ENCODE measurements around the gene PTPN1. TPM values are rescaled to one million over a fixed set of nuclear protein-coding genes. Genes with fewer than 3 reads are reported as not detected.

Gene PTPN1
- polyA plus RNA-seq, 1 donor (not counting 4 experiments of a cell fraction or from before 2014, with no cell fraction given), result 61.6 TPM

- no peaks in the 10 kb centered on the region for H3K27me3 ChIP-seq (ENCODE audit: control insufficient read depth, extremely low read depth, insufficient read depth, low read length)
- H3K27ac ChIP-seq (ENCODE audit: control insufficient read depth, insufficient read depth, low read length), result no peak overlapping the region
- TF ChIP-seq CTCF (optimal IDR thresholded peaks at IDR 0.05 in 1 of 3, IDR thresholded peaks at IDR 0.05 in 1 of 3, conservative IDR thresholded peaks at IDR 0.05 in 1 of 3; ENCODE audit: extremely low read depth in 1 of 3, insufficient read depth in 2 of 3, low read length in 3 of 3), result no peak
- no peak for TF ChIP-seq EZH2 (IDR thresholded peaks at IDR 0.05; ENCODE audit: low read length)
- no peak for FAIRE-seq
- no peaks in the 10 kb centered on the region for H3K9me3 ChIP-seq (ENCODE audit: control insufficient read depth, low read depth, low read length)
- H2AFZ ChIP-seq (ENCODE audit: control insufficient read depth, low read length), result no peak overlapping the region
- H3K36me3 ChIP-seq (ENCODE audit: control insufficient read depth in 2 of 2, extremely low read depth in 1 of 2, insufficient read depth in 2 of 2, low read length in 2 of 2), result peaks cover 5 to 7% of the 10 kb centered on the region in 2 experiments
- H3K4me1 ChIP-seq (ENCODE audit: control insufficient read depth, extremely low read depth, insufficient read depth, low read length), result peaks cover 33% of the 10 kb centered on the region
- dilution Hi-C loops (cut with MboI; ENCODE audit: extremely low pct_ligation_motif_present, low sequenced_read_pairs), result no loop called here
- H3K79me2 ChIP-seq (ENCODE audit: control insufficient read depth, insufficient read depth, low read length), result peaks cover 72% of the 10 kb centered on the region
- H3K9ac ChIP-seq (ENCODE audit: control insufficient read depth, extremely low read depth, insufficient read depth, low read length), result no peak overlapping the region
- DNase-seq (ENCODE audit: low read depth, low spot score), result no peak
- H3K9me1 ChIP-seq (ENCODE audit: control insufficient read depth, extremely low read depth, insufficient read depth, low read length), result no peaks in the 10 kb centered on the region
- H4K20me1 ChIP-seq (ENCODE audit: control insufficient read depth, extremely low read depth, insufficient read depth, low read length), result no peaks in the 10 kb centered on the region
- H3K4me2 ChIP-seq (ENCODE audit: control insufficient read depth, extremely low read depth, insufficient read depth, low read depth, low read length), result no peak overlapping the region
- H3K4me3 ChIP-seq (ENCODE audit: control insufficient read depth in 2 of 3, extremely low read depth in 1 of 3, insufficient read depth in 2 of 3, low read depth in 1 of 3, low read length in 3 of 3), result no peak overlapping the region
These were observed 44.8 kb downstream of the PTPN1 start for GRCh38 chr20:50554694-50555579.

GRCh38 chr20:50555662-50556061 lies 45.5 kb downstream of the PTPN1 start:
- no peak for TF ChIP-seq CTCF (optimal IDR thresholded peaks at IDR 0.05 in 1 of 3, IDR thresholded peaks at IDR 0.05 in 1 of 3, conservative IDR thresholded peaks at IDR 0.05 in 1 of 3; ENCODE audit: extremely low read depth in 1 of 3, insufficient read depth in 2 of 3, low read length in 3 of 3)
- TF ChIP-seq EZH2 (IDR thresholded peaks at IDR 0.05; ENCODE audit: low read length), result no peak
- Histone ChIP-seq H3K9ac (ENCODE audit: control insufficient read depth, extremely low read depth, insufficient read depth, low read length) (no peak overlapping the region), H4K20me1 (ENCODE audit: control insufficient read depth, extremely low read depth, insufficient read depth, low read length) (no peaks in the 10 kb centered on the region), H3K9me3 (ENCODE audit: control insufficient read depth, low read depth, low read length) (no peaks in the 10 kb centered on the region), H3K36me3 (ENCODE audit: control insufficient read depth in 2 of 2, extremely low read depth in 1 of 2, insufficient read depth in 2 of 2, low read length in 2 of 2) (peaks cover 5 to 7% of the 10 kb centered on the region in 2 experiments), H3K4me1 (ENCODE audit: control insufficient read depth, extremely low read depth, insufficient read depth, low read length) (peaks cover 33% of the 10 kb centered on the region), H2AFZ (ENCODE audit: control insufficient read depth, low read length) (no peak overlapping the region), H3K9me1 (ENCODE audit: control insufficient read depth, extremely low read depth, insufficient read depth, low read length) (no peaks in the 10 kb centered on the region), H3K27ac (ENCODE audit: control insufficient read depth, insufficient read depth, low read length) (no peak overlapping the region), H3K79me2 (ENCODE audit: control insufficient read depth, insufficient read depth, low read length) (peaks cover 76% of the 10 kb centered on the region), H3K4me3 (ENCODE audit: control insufficient read depth in 2 of 3, extremely low read depth in 1 of 3, insufficient read depth in 2 of 3, low read depth in 1 of 3, low read length in 3 of 3) (no peak overlapping the region), H3K4me2 (ENCODE audit: control insufficient read depth, extremely low read depth, insufficient read depth, low read depth, low read length) (no peak overlapping the region), H3K27me3 (ENCODE audit: control insufficient read depth, extremely low read depth, insufficient read depth, low read length) (no peaks in the 10 kb centered on the region)
- no peak for FAIRE-seq
- DNase-seq (ENCODE audit: low read depth, low spot score), result no peak
- dilution Hi-C loops (cut with MboI; ENCODE audit: extremely low pct_ligation_motif_present, low sequenced_read_pairs), result no loop called here

Data from keratinocyte (primary cell).